HepG2 (cell line): ENCODE measurements around the gene INTU. TPM values are rescaled to one million over a fixed set of nuclear protein-coding genes. Genes with fewer than 3 reads are reported as not detected.
A peak's percentile ranks its signal among the peaks of the same experiment; 100 is the strongest.

ENCODE experiments used
- ATF6 ChIP-seq: sonication (generic); formaldehyde crosslinking; conservative IDR thresholded peaks from 2 replicates; pipeline ENCODE4 v1.4.0; 2020; ENCODE audit warnings: missing genetic modification reagents
- GPBP1L1 ChIP-seq: sonication (generic); formaldehyde crosslinking; IDR thresholded peaks from 2 replicates; pipeline ENCODE4 v1.5.0; 2020; ENCODE audit warnings: mild to moderate bottlenecking, missing genetic modification reagents
- JDP2 ChIP-seq: sonication (generic); formaldehyde crosslinking; IDR thresholded peaks from 2 replicates; pipeline ENCODE4 v1.8.1; 2022; ENCODE audit warnings: missing genetic modification reagents, borderline replicate concordance
- TERF1 ChIP-seq: sonication (generic); formaldehyde crosslinking; IDR thresholded peaks from 2 replicates; pipeline ENCODE4 v1.8.0; 2022; ENCODE audit warnings: mild to moderate bottlenecking, missing genetic modification reagents, moderate library complexity
- UBTF ChIP-seq: sonication (generic); formaldehyde crosslinking; IDR thresholded peaks from 2 replicates; pipeline ENCODE4 v1.4.0; 2020; ENCODE audit warnings: mild to moderate bottlenecking, missing genetic modification reagents
- YY1 ChIP-seq: IDR thresholded peaks from 2 replicates; pipeline ENCODE4 v1.6.1; 2011; ENCODE audit warnings: low read length, low read depth, moderate library complexity, mild to moderate bottlenecking; ENCODE audit not compliant: insufficient read depth, insufficient replicate concordance
- ZBTB39 ChIP-seq: sonication (generic); formaldehyde crosslinking; IDR thresholded peaks from 2 replicates; pipeline ENCODE4 v1.5.0; 2020; ENCODE audit warnings: missing genetic modification reagents
- ZBTB46 ChIP-seq: sonication (generic); formaldehyde crosslinking; IDR thresholded peaks from 2 replicates; pipeline ENCODE4 v1.4.0; 2020; ENCODE audit warnings: mild to moderate bottlenecking, missing genetic modification reagents, borderline replicate concordance
- ZNF274 ChIP-seq: sonication (generic); formaldehyde crosslinking; IDR thresholded peaks from 2 replicates; pipeline ENCODE4 v1.5.1; 2020; ENCODE audit warnings: mild to moderate bottlenecking, missing genetic modification reagents
- ZNF501 ChIP-seq: sonication (generic); formaldehyde crosslinking; IDR thresholded peaks from 2 replicates; pipeline ENCODE4 v1.5.1; 2020; ENCODE audit warnings: mild to moderate bottlenecking, moderate library complexity, missing genetic modification reagents
- ZNF629 ChIP-seq: sonication (generic); formaldehyde crosslinking; conservative IDR thresholded peaks from 2 replicates; pipeline ENCODE4 v1.5.0; 2020; ENCODE audit warnings: missing genetic modification reagents
- ZNF710 ChIP-seq: sonication (generic); formaldehyde crosslinking; IDR thresholded peaks from 2 replicates; pipeline ENCODE4 v1.5.0; 2020; ENCODE audit warnings: mild to moderate bottlenecking, missing genetic modification reagents, borderline replicate concordance
- ZNF720 ChIP-seq: sonication (generic); formaldehyde crosslinking; IDR thresholded peaks from 2 replicates; pipeline ENCODE4 v1.4.0; 2020; ENCODE audit warnings: missing genetic modification reagents
- polyA plus RNA-seq, 8 experiments: library from polyadenylated mRNA; depleted of rRNA in 3 of 8; stranded (reverse) in 7 of 8; unstranded in 1 of 8; fragments of >200 nt; fragmentation: Illumina TruSeq in 4 of 8; extraction: Trizol in 4 of 8; gene quantifications; 2 replicates each; pipeline versions ENCODE4 v1.2.1 to v1.2.3, GENCODE V29; 2011 to 2016; ENCODE audit warnings: low read depth in 4 of 8, missing spikeins in 1 of 8, mixed read lengths in 1 of 8; ENCODE audit not compliant: insufficient read depth in 1 of 8
- total RNA-seq, 5 experiments: library from RNA; depleted of rRNA; stranded (reverse); fragments of >200 nt; fragmentation: Illumina TruSeq; extraction: Trizol; gene quantifications; 2 replicates each; pipeline ENCODE4 v1.2.3, GENCODE V29; 2016; ENCODE audit warnings: low read depth in 1 of 5

The INTU gene
- total and polyA plus RNA-seq, 2 of the 13 experiments (the other 11 are each of a cell fraction or from before 2014, with no cell fraction given): 5.3 to 6.2 TPM

GRCh38 chr4:127622921-127623796 is 9.6 kb upstream of the INTU start (continued):
- 0 out of 2 replicates have a peak, but pooled peaks have one; percentile 36 for TF ChIP-seq ZBTB39 (CRISPR knock-in tag)
- no peak for TF ChIP-seq GPBP1L1 (CRISPR knock-in tag)
- no peak for TF ChIP-seq YY1
- TF ChIP-seq ZNF710 (CRISPR knock-in tag): 0 out of 2 replicates have a peak, but pooled peaks have one; percentile 63
- TF ChIP-seq ZBTB46 (CRISPR knock-in tag): no peak
- no peak for TF ChIP-seq TERF1 (CRISPR knock-in tag)
- TF ChIP-seq ZNF720: no peak
- TF ChIP-seq ZNF274 (CRISPR knock-in tag): peak; percentile 52; the same call in 1 of the 2 replicates
- TF ChIP-seq JDP2 (CRISPR knock-in tag): no peak
- TF ChIP-seq ATF6 (CRISPR knock-in tag): no peak
- TF ChIP-seq UBTF (CRISPR knock-in tag): peak; percentile 79
- TF ChIP-seq ZNF501 (CRISPR knock-in tag): peak; percentile 50; the same call in 1 of the 2 replicates
- TF ChIP-seq ZNF629: no peak
